ENCODE results near the gene XYLT2. TPM values are rescaled to one million over a fixed set of nuclear protein-coding genes. Genes with fewer than 3 reads are reported as not detected.

XYLT2 gene
- total and polyA plus RNA-seq, 2 of the 13 experiments (the other 11 are each of a cell fraction or from before 2014, with no cell fraction given), result 17.0 to 22.1 TPM

- TF ChIP-seq CTCF (CRISPR knock-in tag; IDR thresholded peaks at IDR 0.05), result no peak
- no peak for TF ChIP-seq ZNF180 (CRISPR knock-in tag; IDR thresholded peaks at IDR 0.05; ENCODE audit: borderline replicate concordance, low read depth)
- no peak for TF ChIP-seq CBX2 (IDR thresholded peaks at IDR 0.05; ENCODE audit: low read depth, low read length)
- no peak for TF ChIP-seq CBX2 (CRISPR knock-in tag; IDR thresholded peaks at IDR 0.05; ENCODE audit: low read depth)
- 0 out of 2 replicates have a peak, but pooled peaks have one; percentile 16 for TF ChIP-seq ZBTB4 (CRISPR knock-in tag; IDR thresholded peaks at IDR 0.05; ENCODE audit: borderline replicate concordance)
- TF ChIP-seq ZNF710 (CRISPR knock-in tag; IDR thresholded peaks at IDR 0.05; ENCODE audit: borderline replicate concordance), result peak; percentile 5; the same call in 1 of the 2 replicates
- no peak for TF ChIP-seq SNRNP70 (IDR thresholded peaks at IDR 0.05; ENCODE audit: low read depth, low read length)
- TF ChIP-seq ZNF768 (CRISPR knock-in tag; IDR thresholded peaks at IDR 0.05), result peak; percentile 36; the same call in 1 of the 2 replicates
- TF ChIP-seq CERS6 (CRISPR knock-in tag; IDR thresholded peaks at IDR 0.05), result no peak
- TF ChIP-seq ZBTB7A (CRISPR knock-in tag; IDR thresholded peaks at IDR 0.05), result peak; percentile 62; the same call in 1 of the 2 replicates
- TF ChIP-seq HDAC2 (CRISPR knock-in tag; IDR thresholded peaks at IDR 0.05), result no peak
- TF ChIP-seq ZNF770 (CRISPR knock-in tag; IDR thresholded peaks at IDR 0.05), result no peak
- TF ChIP-seq ZBTB21 (CRISPR knock-in tag; IDR thresholded peaks at IDR 0.05), result no peak
- TF ChIP-seq ZNF563 (CRISPR knock-in tag; IDR thresholded peaks at IDR 0.05), result peak; percentile 70
These were observed 589 bp downstream of the XYLT2 start (continued) for GRCh38 chr17:50346313-50347116.

Data from HepG2 (cell line).